Thyroid gland (tissue), 4 donors: ENCODE results near the gene BRSK2. TPM values are rescaled to one million over a fixed set of nuclear protein-coding genes. Genes with fewer than 3 reads are reported as not detected.

ENCODE experiments used
- DNase-seq, 2 donors: peaks; one replicate each; pipeline ENCODE4 v3.0.0-alpha.2; 2019
- H3K27ac ChIP-seq, 3 donors: fragments of 200-600 bp; sonication (generic); 1 replicate in 2 of 3; 2 replicates in 1 of 3; pipeline ENCODE4 v1.5.1; 2016 to 2019; ENCODE audit warnings: mild to moderate bottlenecking in 1 of 3, moderate library complexity in 1 of 3
- H3K27me3 ChIP-seq: fragments of 200-600 bp; sonication (generic); one replicate; pipeline ENCODE4 v1.5.1; 2019
- H3K36me3 ChIP-seq, 2 donors: fragments of 200-600 bp; sonication (generic); one replicate each; pipeline ENCODE4 v1.5.1; 2016 to 2019
- H3K4me1 ChIP-seq, 2 donors: fragments of 200-600 bp; sonication (generic); one replicate each; pipeline ENCODE4 v1.5.1; 2017 to 2019
- H3K4me3 ChIP-seq, 3 donors: fragments of 200-600 bp; sonication (generic); replicated peaks in 1 of 3; 1 replicate in 2 of 3; 2 replicates in 1 of 3; pipeline ENCODE4 v1.5.1; 2016; ENCODE audit warnings: mild to moderate bottlenecking in 1 of 3
- H3K9me3 ChIP-seq: fragments of 200-600 bp; sonication (generic); one replicate; pipeline ENCODE4 v1.5.1; 2017
- POLR2A ChIP-seq, 2 donors: fragments of 450-650 bp; IDR thresholded peaks; one replicate each; pipeline ENCODE4 v1.6.1; 2017; ENCODE audit warnings: antibody characterized with exemption in 2 of 2, mild to moderate bottlenecking in 2 of 2, moderate library complexity in 1 of 2
- WGBS, 2 donors: methylation state at CpG; one replicate each; pipeline ENCODE4 v1.1.5; 2017; 5-methylcytosine and 5-hydroxymethylcytosine counted together
- intact Hi-C: fragments of 100-400 bp; cut with DNase I; formaldehyde crosslinking; loops from one replicate; pipeline ENCODE4 v1.15.1; 2023
- total RNA-seq, 4 donors: library from RNA; depleted of rRNA; stranded (reverse); fragments of >200 nt; gene quantifications; one replicate each; pipeline ENCODE4 v1.2.3, GENCODE V29; 2016
- TF ChIP-seq, protein P1 (sequence below), 6 experiments: fragments of 200-600 bp in 3 of 6; fragments of 450-650 bp in 3 of 6; sonication (generic) in 3 of 6; IDR thresholded peaks; one replicate each; pipeline ENCODE4 v1.5.1; 2016 to 2019; ENCODE audit warnings: antibody characterized with exemption in 6 of 6, mild to moderate bottlenecking in 2 of 6, inconsistent platforms in 1 of 6, moderate library complexity in 1 of 6

The BRSK2 gene
- total RNA-seq, 4 donors from 2014 or later, result 0.34 to 2.2 (median 0.81) TPM

GRCh38 chr11:1396375-1396841 is 6.7 kb downstream of the BRSK2 start:
- intact Hi-C loops, result no loop called here

DNA sequence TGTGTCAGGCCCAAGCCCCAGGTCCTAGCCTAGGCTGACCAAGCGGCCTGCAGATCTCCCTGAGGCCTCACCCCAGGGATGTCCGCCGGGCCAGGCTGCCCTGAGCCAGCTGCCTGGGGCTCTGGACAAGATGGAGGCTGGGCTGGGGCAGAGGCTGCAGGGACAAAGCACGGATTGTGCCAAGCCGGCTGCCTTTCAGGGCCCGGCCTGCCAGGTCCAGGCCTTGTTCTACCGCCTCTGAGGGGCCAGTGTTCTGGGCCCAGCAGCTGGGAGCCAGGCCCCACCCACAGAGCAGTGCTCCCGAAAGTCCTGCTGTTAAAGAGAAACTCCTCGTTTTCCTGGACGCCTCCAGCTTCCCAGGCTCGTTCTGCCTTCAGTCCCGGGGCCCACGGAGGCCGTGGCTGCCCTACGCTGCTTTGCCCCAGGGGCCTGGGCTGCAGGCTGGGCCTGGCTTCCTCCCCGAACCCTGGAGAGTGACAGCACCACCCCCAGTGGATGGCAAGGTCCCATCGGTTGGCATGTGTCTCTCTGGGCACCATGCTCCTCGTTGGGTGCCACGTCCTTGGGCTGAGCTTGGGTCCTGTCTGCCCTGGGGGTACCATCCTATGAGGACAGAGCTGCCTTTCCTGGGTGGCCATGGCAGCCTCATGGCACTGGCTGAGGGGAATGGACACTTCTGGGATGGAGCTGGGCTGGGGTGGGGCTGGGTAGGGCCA is 7.6 kb downstream of the BRSK2 start:
- no peak overlapping the region for H3K4me3 ChIP-seq
- intact Hi-C loops, result no loop called here
- H3K4me1 ChIP-seq, result no peaks in the 10 kb centered on the region
- no peak for DNase-seq
- 56 to 100% methylated on average over 1 to 5 of the region's 19 CpGs for WGBS, 2 donors
- H3K27me3 ChIP-seq, result no peaks in the 10 kb centered on the region
- no peaks in the 10 kb centered on the region for H3K36me3 ChIP-seq
- no peaks in the 10 kb centered on the region for H3K9me3 ChIP-seq
- no peak for TF ChIP-seq POLR2A (IDR thresholded peaks at IDR 0.05)
- TF ChIP-seq, protein P1, sequence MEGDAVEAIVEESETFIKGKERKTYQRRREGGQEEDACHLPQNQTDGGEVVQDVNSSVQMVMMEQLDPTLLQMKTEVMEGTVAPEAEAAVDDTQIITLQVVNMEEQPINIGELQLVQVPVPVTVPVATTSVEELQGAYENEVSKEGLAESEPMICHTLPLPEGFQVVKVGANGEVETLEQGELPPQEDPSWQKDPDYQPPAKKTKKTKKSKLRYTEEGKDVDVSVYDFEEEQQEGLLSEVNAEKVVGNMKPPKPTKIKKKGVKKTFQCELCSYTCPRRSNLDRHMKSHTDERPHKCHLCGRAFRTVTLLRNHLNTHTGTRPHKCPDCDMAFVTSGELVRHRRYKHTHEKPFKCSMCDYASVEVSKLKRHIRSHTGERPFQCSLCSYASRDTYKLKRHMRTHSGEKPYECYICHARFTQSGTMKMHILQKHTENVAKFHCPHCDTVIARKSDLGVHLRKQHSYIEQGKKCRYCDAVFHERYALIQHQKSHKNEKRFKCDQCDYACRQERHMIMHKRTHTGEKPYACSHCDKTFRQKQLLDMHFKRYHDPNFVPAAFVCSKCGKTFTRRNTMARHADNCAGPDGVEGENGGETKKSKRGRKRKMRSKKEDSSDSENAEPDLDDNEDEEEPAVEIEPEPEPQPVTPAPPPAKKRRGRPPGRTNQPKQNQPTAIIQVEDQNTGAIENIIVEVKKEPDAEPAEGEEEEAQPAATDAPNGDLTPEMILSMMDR (IDR thresholded peaks at IDR 0.05), result no peak
- no peak overlapping the region for H3K27ac ChIP-seq

More at GRCh38 chr11:1396375-1396841, 6.7 kb downstream of the BRSK2 start:
- no peak for TF ChIP-seq POLR2A (IDR thresholded peaks at IDR 0.05)
- TF ChIP-seq, protein P1 (IDR thresholded peaks at IDR 0.05), result no peak
- H3K4me3 ChIP-seq, result no peak overlapping the region
- 79 to 93% methylated on average over 11 to 13 of the region's 20 CpGs for WGBS, 2 donors
- no peaks in the 10 kb centered on the region for H3K36me3 ChIP-seq
- H3K27ac ChIP-seq, result no peak overlapping the region
- H3K4me1 ChIP-seq, result no peaks in the 10 kb centered on the region
- no peaks in the 10 kb centered on the region for H3K9me3 ChIP-seq
- peaks cover under 1% of the 10 kb centered on the region for H3K27me3 ChIP-seq
- DNase-seq, result no peak

DNA sequence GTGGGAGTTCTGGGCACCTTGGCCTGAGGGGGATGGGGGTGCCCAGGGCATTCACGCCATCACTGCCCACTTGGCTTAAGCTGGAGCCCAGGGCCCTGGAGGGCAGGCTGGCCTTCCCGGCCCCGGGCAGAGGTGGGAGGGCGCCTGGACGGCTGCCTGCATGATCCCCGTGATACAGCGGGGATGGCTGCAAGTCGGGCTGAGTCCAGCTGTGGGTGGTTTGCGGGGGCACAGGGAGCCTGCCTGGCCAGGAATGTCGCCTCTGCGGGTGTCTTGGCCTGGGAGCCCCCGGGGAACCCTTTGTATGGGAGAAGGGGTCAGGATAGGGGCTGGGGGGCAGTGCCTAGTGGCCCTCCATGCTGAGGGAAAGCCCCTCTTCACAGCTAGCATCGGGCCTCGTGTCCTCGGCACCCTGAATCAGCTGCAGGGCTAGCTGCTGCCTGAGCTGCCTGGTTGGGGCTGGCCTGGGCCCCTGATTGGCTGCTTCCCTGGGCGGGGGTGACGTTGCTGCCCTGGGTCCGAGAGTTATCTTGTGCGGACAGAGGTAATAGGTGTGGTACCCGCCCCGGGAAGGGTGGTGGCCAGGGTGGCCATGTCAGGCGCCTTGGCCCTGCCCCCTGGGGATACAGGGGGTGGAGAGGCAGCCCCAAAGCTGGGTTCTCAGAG is 8.3 kb downstream of the BRSK2 start:
- DNase-seq, result no peak
- H3K4me1 ChIP-seq, result no peaks in the 10 kb centered on the region
- TF ChIP-seq, protein P1 (IDR thresholded peaks at IDR 0.05), result no peak
- no peak for TF ChIP-seq POLR2A (IDR thresholded peaks at IDR 0.05)
- H3K9me3 ChIP-seq, result no peaks in the 10 kb centered on the region
- H3K27me3 ChIP-seq, result no peaks in the 10 kb centered on the region
- H3K36me3 ChIP-seq, result no peaks in the 10 kb centered on the region
- intact Hi-C loops, result no loop called here
- WGBS, 2 donors, result 77 to 96% methylated on average over 7 to 11 of the region's 22 CpGs
- no peak overlapping the region for H3K27ac ChIP-seq
- no peak overlapping the region for H3K4me3 ChIP-seq

DNA sequence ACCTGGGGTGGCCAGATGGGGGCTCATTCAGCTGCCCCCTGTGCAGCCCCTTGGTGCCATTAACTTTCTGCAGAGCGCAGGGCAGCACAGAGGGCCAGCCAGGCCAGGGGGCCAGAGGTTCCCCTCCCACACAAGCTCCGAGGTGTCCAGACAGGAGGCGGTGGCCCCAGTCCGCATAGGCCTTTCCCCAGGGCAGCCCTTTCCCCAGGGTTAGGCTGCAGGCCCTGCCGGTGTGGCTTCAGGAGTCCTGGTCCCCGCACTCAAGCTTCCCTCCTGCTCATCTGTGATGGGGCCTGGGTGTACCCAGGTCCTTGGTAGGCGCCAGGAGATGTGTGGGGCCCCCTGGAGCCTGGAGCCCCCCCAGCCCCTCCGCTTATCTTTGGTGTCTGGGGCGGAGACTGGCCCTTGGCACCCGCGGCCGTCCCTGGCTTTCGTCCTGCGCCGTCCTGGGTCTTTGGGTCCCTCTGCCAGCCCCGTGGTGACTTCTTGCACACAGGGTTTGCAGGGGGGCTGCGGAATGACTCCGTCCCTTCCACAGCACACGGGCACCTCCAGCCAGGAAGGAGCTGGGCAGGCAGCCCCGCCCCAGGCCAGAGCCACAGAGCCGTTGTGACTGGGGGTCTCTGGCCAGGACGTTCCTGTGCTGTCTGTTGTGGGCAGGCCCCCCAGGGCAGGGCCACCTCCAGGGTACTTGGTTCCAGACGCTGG is 8.9 kb downstream of the BRSK2 start:
- H3K27me3 ChIP-seq, result no peaks in the 10 kb centered on the region
- H3K4me1 ChIP-seq, result no peaks in the 10 kb centered on the region
- H3K9me3 ChIP-seq, result no peaks in the 10 kb centered on the region
- TF ChIP-seq POLR2A (IDR thresholded peaks at IDR 0.05), result no peak
- TF ChIP-seq, protein P1 (IDR thresholded peaks at IDR 0.05), result no peak
- DNase-seq, result no peak
- intact Hi-C loops, result no loop called here
- no peaks in the 10 kb centered on the region for H3K36me3 ChIP-seq
- no peak overlapping the region for H3K27ac ChIP-seq
- 60 to 74% methylated on average over 5 to 20 of the region's 23 CpGs for WGBS, 2 donors
- no peak overlapping the region for H3K4me3 ChIP-seq
